ENCODE results near the gene LIFR.

The LIFR gene

GRCh38 chr5:38515646-38516045 lies 40.8 kb downstream of the LIFR start:
- no peak for DNase-seq

GRCh38 chr5:38515092-38515491 lies 41.4 kb downstream of the LIFR start:
- no peak for DNase-seq

- no peak for DNase-seq
Observed at GRCh38 chr5:38509185-38509584, 47.3 kb downstream of the LIFR start.

GRCh38 chr5:38506302-38506701 lies 50.1 kb downstream of the LIFR start:
- no peak for DNase-seq

- DNase-seq: no peak
Observed at GRCh38 chr5:38500573-38501260, 55.7 kb downstream of the LIFR start.

- no peak for DNase-seq
Observed at GRCh38 chr5:38497946-38498345, 58.5 kb downstream of the LIFR start.

GRCh38 chr5:38494763-38495162 lies 61.7 kb downstream of the LIFR start:
- no peak for DNase-seq

GRCh38 chr5:38494175-38494574 lies 62.3 kb downstream of the LIFR start:
- no peak for DNase-seq

GRCh38 chr5:38483805-38484398 lies 72.5 kb downstream of the LIFR start:
- no peak for DNase-seq

- no peak for DNase-seq
Observed at GRCh38 chr5:38479315-38479904, 77.0 kb downstream of the LIFR start.

- DNase-seq: no peak
Observed at GRCh38 chr5:38478878-38479277, 77.6 kb downstream of the LIFR start.

- no peak for DNase-seq
Observed at GRCh38 chr5:38478166-38478565, 78.3 kb downstream of the LIFR start.

GRCh38 chr5:38473008-38473407 lies 83.4 kb downstream of the LIFR start:
- peak; percentile 74 for DNase-seq

- no peak for DNase-seq
Observed at GRCh38 chr5:38472541-38472940, 83.9 kb downstream of the LIFR start.

GRCh38 chr5:38471709-38472108 lies 84.7 kb downstream of the LIFR start:
- no peak for DNase-seq

GRCh38 chr5:38469707-38470267 lies 86.7 kb downstream of the LIFR start:
- no peak for DNase-seq

- DNase-seq: no peak
Observed at GRCh38 chr5:38468978-38469706, 87.3 kb downstream of the LIFR start.

- no peak for DNase-seq
Observed at GRCh38 chr5:38468202-38468673, 88.2 kb downstream of the LIFR start.

GRCh38 chr5:38467353-38468040 lies 88.9 kb downstream of the LIFR start:
- DNase-seq: no peak

- no peak for DNase-seq
Observed at GRCh38 chr5:38466424-38467189, 89.8 kb downstream of the LIFR start.

GRCh38 chr5:38465702-38466423 lies 90.6 kb downstream of the LIFR start:
- no peak for DNase-seq

Measured in NCI-H1436 (cell line).